H9 (cell line): Measurements from ENCODE around the gene GPR68. TPM values are rescaled to one million over a fixed set of nuclear protein-coding genes. Genes with fewer than 3 reads are reported as not detected.

Source experiments
- DNase-seq: peaks from one replicate; pipeline ENCODE4 v3.0.0-alpha.2; 2017
- H2AFZ ChIP-seq: one replicate; pipeline ENCODE4 v1.6.1; 2013; ENCODE audit warnings: mild to moderate bottlenecking, low read length, control low read depth, moderate library complexity
- H2AK5ac ChIP-seq: 2 replicates; pipeline ENCODE4 v1.6.1; 2013; ENCODE audit warnings: low read length, control low read depth, mixed read lengths; ENCODE audit not compliant: insufficient read length
- H2BK120ac ChIP-seq: one replicate; pipeline ENCODE4 v1.6.1; 2013; ENCODE audit warnings: low read depth, mild to moderate bottlenecking, low read length, control low read depth, inconsistent platforms; ENCODE audit not compliant: poor library complexity, severe bottlenecking
- H2BK12ac ChIP-seq: 2 replicates; pipeline ENCODE4 v1.6.1; 2013; ENCODE audit warnings: low read length, control low read depth, mixed read lengths, low read depth; ENCODE audit not compliant: insufficient read length
- H2BK15ac ChIP-seq: 2 replicates; pipeline ENCODE4 v1.6.1; 2013; ENCODE audit warnings: low read depth, low read length, control low read depth
- H2BK20ac ChIP-seq: one replicate; pipeline ENCODE4 v1.6.1; 2013; ENCODE audit warnings: low read depth, mild to moderate bottlenecking, low read length, control low read depth, inconsistent platforms; ENCODE audit not compliant: poor library complexity, severe bottlenecking
- H2BK5ac ChIP-seq: 2 replicates; pipeline ENCODE4 v1.6.1; 2013; ENCODE audit warnings: low read length, control low read depth, mixed read lengths; ENCODE audit not compliant: insufficient read length
- H3K14ac ChIP-seq: 2 replicates; pipeline ENCODE4 v1.6.1; 2013; ENCODE audit warnings: low read length, control low read depth; ENCODE audit not compliant: insufficient read depth
- H3K18ac ChIP-seq: 2 replicates; pipeline ENCODE4 v1.6.1; 2013; ENCODE audit warnings: low read depth, mild to moderate bottlenecking, mixed read lengths, low read length, control low read depth; ENCODE audit not compliant: insufficient read length
- H3K23ac ChIP-seq: 2 replicates; pipeline ENCODE4 v1.6.1; 2013; ENCODE audit warnings: low read length, control low read depth, mixed read lengths, low read depth; ENCODE audit not compliant: insufficient read length
- H3K23me2 ChIP-seq: 2 replicates; pipeline ENCODE4 v1.6.1; 2013; ENCODE audit warnings: low read depth, mild to moderate bottlenecking, mixed read lengths, low read length, control low read depth; ENCODE audit not compliant: insufficient read length, poor library complexity, severe bottlenecking
- H3K27ac ChIP-seq: 2 replicates; pipeline ENCODE4 v1.5.1; 2013; ENCODE audit warnings: low read length, control low read depth, mixed read lengths, low read depth; ENCODE audit not compliant: insufficient read length
- H3K27me3 ChIP-seq: 2 replicates; pipeline ENCODE4 v1.6.1; 2013; ENCODE audit warnings: low read length, control low read depth, inconsistent platforms; ENCODE audit not compliant: insufficient read depth
- H3K4ac ChIP-seq: 2 replicates; pipeline ENCODE4 v1.6.1; 2013; ENCODE audit warnings: low read depth, mild to moderate bottlenecking, control low read depth, inconsistent platforms, low read length, moderate library complexity
- H3K4me1 ChIP-seq: 2 replicates; pipeline ENCODE4 v1.6.1; 2013; ENCODE audit warnings: low read length, control low read depth, inconsistent platforms; ENCODE audit not compliant: insufficient read depth
- H3K4me2 ChIP-seq: 2 replicates; pipeline ENCODE4 v1.6.1; 2013; ENCODE audit warnings: low read length, control low read depth, mixed read lengths; ENCODE audit not compliant: insufficient read length, insufficient read depth
- H3K56ac ChIP-seq: 2 replicates; pipeline ENCODE4 v1.6.1; 2013; ENCODE audit warnings: low read depth, mild to moderate bottlenecking, mixed read lengths, low read length, control low read depth; ENCODE audit not compliant: insufficient read length
- H3K79me1 ChIP-seq: 2 replicates; pipeline ENCODE4 v1.6.1; 2013; ENCODE audit warnings: low read depth, mild to moderate bottlenecking, moderate library complexity, low read length, control low read depth, inconsistent platforms; ENCODE audit not compliant: insufficient read depth, poor library complexity, severe bottlenecking
- H3K79me2 ChIP-seq: 2 replicates; pipeline ENCODE4 v1.6.1; 2013; ENCODE audit warnings: low read length, control low read depth, inconsistent platforms; ENCODE audit not compliant: insufficient read depth
- H3K9ac ChIP-seq: 2 replicates; pipeline ENCODE4 v1.6.1; 2013; ENCODE audit warnings: low read length, control low read depth, mixed read lengths; ENCODE audit not compliant: insufficient read length; ENCODE audit errors: extremely low read depth
- H3K9me3 ChIP-seq: one replicate; pipeline ENCODE4 v1.6.1; 2013; ENCODE audit warnings: low read depth, low read length, inconsistent platforms; ENCODE audit not compliant: control insufficient read depth
- H3T11ph ChIP-seq: one replicate; pipeline ENCODE4 v1.6.1; 2013; ENCODE audit warnings: mild to moderate bottlenecking, low read length, control low read depth, inconsistent platforms
- H4K20me1 ChIP-seq: one replicate; pipeline ENCODE4 v1.6.1; 2013; ENCODE audit not compliant: control insufficient read depth, insufficient read length, insufficient read depth
- H4K5ac ChIP-seq: 2 replicates; pipeline ENCODE4 v1.6.1; 2013; ENCODE audit warnings: low read depth, mild to moderate bottlenecking, mixed read lengths, low read length, control low read depth; ENCODE audit not compliant: insufficient read length
- H4K8ac ChIP-seq: replicated peaks from 2 replicates; pipeline ENCODE4 v1.6.1; 2013; ENCODE audit warnings: low read length, control low read depth, mixed read lengths, low read depth; ENCODE audit not compliant: insufficient read length
- H4K91ac ChIP-seq: 2 replicates; pipeline ENCODE4 v1.6.1; 2013; ENCODE audit warnings: low read depth, mild to moderate bottlenecking, moderate library complexity, mixed read lengths, low read length, control low read depth; ENCODE audit not compliant: insufficient read length
- H3K27ac Mint-ChIP-seq, 3 experiments: 2 replicates in 2 of 3; 3 replicates in 1 of 3; pipeline ENCODE4 v1.8.0; 2020 to 2021; ENCODE audit warnings: mixed read lengths in 3 of 3, mild to moderate bottlenecking in 1 of 3, moderate library complexity in 1 of 3
- H3K27me3 Mint-ChIP-seq: 2 replicates; pipeline ENCODE4 v1.8.0; 2021; ENCODE audit warnings: low read depth, mild to moderate bottlenecking, moderate library complexity, mixed read lengths
- H3K36me3 Mint-ChIP-seq, 3 experiments: 2 replicates in 2 of 3; 3 replicates in 1 of 3; pipeline ENCODE4 v1.8.0; 2020 to 2021; ENCODE audit warnings: low read depth in 3 of 3, mixed read lengths in 3 of 3; ENCODE audit not compliant: insufficient read depth in 1 of 3
- H3K4me1 Mint-ChIP-seq, 2 experiments: 2 replicates each; pipeline ENCODE4 v1.8.0; 2020; ENCODE audit warnings: mixed read lengths in 2 of 2
- H3K4me3 Mint-ChIP-seq, 2 experiments: 2 replicates in 1 of 2; 3 replicates in 1 of 2; pipeline ENCODE4 v1.8.0; 2020 to 2021; ENCODE audit warnings: mild to moderate bottlenecking in 2 of 2, mixed read lengths in 2 of 2, moderate library complexity in 1 of 2
- H3K9me3 Mint-ChIP-seq, 2 experiments: 2 replicates in 1 of 2; 3 replicates in 1 of 2; pipeline ENCODE4 v1.8.0; 2020; ENCODE audit warnings: mild to moderate bottlenecking in 2 of 2, mixed read lengths in 2 of 2, moderate library complexity in 1 of 2
- CTCF ChIP-seq: fragments of 200-600 bp; sonication (generic); conservative IDR thresholded peaks from 3 replicates; pipeline ENCODE4 v1.8.0; 2021; ENCODE audit warnings: antibody characterized with exemption, mild to moderate bottlenecking
- WGBS: extraction: QIAGEN DNeasy Blood & Tissue Kit; methylation state at CpG from one replicate; pipeline ENCODE4 v1.1.7; 2013; ENCODE audit warnings: missing lambda C conversion rate, low lambda C conversion rate, mixed read lengths; ENCODE audit not compliant: insufficient read length; ENCODE audit errors: extremely low coverage; 5-methylcytosine and 5-hydroxymethylcytosine counted together
- total RNA-seq: library from RNA; stranded (reverse); gene quantifications from 2 replicates; pipeline ENCODE4 v1.2.1, GENCODE V29; 2021

GPR68 gene
- total RNA-seq, 1 experiment from 2014 or later: 0.33 TPM

- no peaks in the 10 kb centered on the region; the same call in none of the 2 replicates for H3K27me3 Mint-ChIP-seq
- Histone ChIP-seq H3K4me2 (no peak overlapping the region), H3K18ac (no peak overlapping the region), H4K91ac (no peak overlapping the region), H3K27me3 (no peaks in the 10 kb centered on the region), H2BK15ac (no peak overlapping the region), H3T11ph (no peak overlapping the region), H3K9me3 (no peaks in the 10 kb centered on the region), H4K20me1 (no peaks in the 10 kb centered on the region), H3K4ac (no peak overlapping the region), H3K79me2 (no peaks in the 10 kb centered on the region), H2BK12ac (no peak overlapping the region), H3K56ac (no peak overlapping the region), H3K79me1 (no peaks in the 10 kb centered on the region), H3K23ac (no peak overlapping the region), H4K5ac (no peak overlapping the region), H3K4me1 (no peaks in the 10 kb centered on the region), H2AK5ac (no peak overlapping the region), H2BK120ac (no peak overlapping the region), H2BK5ac (no peak overlapping the region), H3K14ac (no peak overlapping the region), H3K27ac (no peak overlapping the region), H2AFZ (no peak overlapping the region), H3K23me2 (no peaks in the 10 kb centered on the region), H3K9ac (no peak overlapping the region), H4K8ac (no peak overlapping the region), H2BK20ac (no peak overlapping the region)
- H3K27ac Mint-ChIP-seq: peak overlapping the region in 2 of 3 experiments; percentile 44 to 82; a peak in 3 of 7 replicates
- WGBS: no CpG with 5 or more reads among the region's 13 CpGs
- H3K36me3 Mint-ChIP-seq: peaks cover 0 to 30% (median 8%) of the 10 kb centered on the region in 3 experiments; a peak in 6 of 7 replicates
- no peak overlapping the region for H3K4me3 Mint-ChIP-seq
- H3K4me1 Mint-ChIP-seq: peaks cover 0 to 14% of the 10 kb centered on the region in 2 experiments; a peak in 2 of 4 replicates
- no peaks in the 10 kb centered on the region for H3K9me3 Mint-ChIP-seq
- no peak for DNase-seq
- no peak for TF ChIP-seq CTCF
These were observed 24.8 kb downstream of the GPR68 start for GRCh38 chr14:91219517-91220389.
